Measurements from ENCODE around the gene TEX2. TPM values are rescaled to one million over a fixed set of nuclear protein-coding genes. Genes with fewer than 3 reads are reported as not detected.
A peak's percentile ranks its signal among the peaks of the same experiment; 100 is the strongest.

The TEX2 gene
- total RNA-seq, 3 donors from 2014 or later: 27.5 to 38.5 (median 30.2) TPM

- Histone ChIP-seq H3K4me1 (ENCODE audit: low read depth) (peaks cover 37% of the 10 kb centered on the region), H3K36me3 (ENCODE audit: low read depth) (no peaks in the 10 kb centered on the region), H3K9me3 (no peaks in the 10 kb centered on the region), H3K4me3 (no peak overlapping the region)
- intact Hi-C loops (cut with DNase I, micrococcal nuclease): no loop called here
- DNase-seq (no peak), ATAC-seq (no peak)
- TF ChIP-seq, protein P1, sequence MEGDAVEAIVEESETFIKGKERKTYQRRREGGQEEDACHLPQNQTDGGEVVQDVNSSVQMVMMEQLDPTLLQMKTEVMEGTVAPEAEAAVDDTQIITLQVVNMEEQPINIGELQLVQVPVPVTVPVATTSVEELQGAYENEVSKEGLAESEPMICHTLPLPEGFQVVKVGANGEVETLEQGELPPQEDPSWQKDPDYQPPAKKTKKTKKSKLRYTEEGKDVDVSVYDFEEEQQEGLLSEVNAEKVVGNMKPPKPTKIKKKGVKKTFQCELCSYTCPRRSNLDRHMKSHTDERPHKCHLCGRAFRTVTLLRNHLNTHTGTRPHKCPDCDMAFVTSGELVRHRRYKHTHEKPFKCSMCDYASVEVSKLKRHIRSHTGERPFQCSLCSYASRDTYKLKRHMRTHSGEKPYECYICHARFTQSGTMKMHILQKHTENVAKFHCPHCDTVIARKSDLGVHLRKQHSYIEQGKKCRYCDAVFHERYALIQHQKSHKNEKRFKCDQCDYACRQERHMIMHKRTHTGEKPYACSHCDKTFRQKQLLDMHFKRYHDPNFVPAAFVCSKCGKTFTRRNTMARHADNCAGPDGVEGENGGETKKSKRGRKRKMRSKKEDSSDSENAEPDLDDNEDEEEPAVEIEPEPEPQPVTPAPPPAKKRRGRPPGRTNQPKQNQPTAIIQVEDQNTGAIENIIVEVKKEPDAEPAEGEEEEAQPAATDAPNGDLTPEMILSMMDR (IDR thresholded peaks at IDR 0.05): no peak
These were observed 45.0 kb downstream of the TEX2 start for GRCh38 chr17:64218066-64218465.

- DNase-seq: peak in 1 of 3 donors; percentile 34
- TF ChIP-seq, protein P1 (IDR thresholded peaks at IDR 0.05): no peak
- intact Hi-C loops (cut with DNase I, micrococcal nuclease): no loop called here
These were observed 45.8 kb downstream of the TEX2 start for GRCh38 chr17:64217249-64217691.

GRCh38 chr17:64216338-64217248 lies 46.5 kb downstream of the TEX2 start:
- ATAC-seq (peak; percentile 84), DNase-seq (peak in 2 of 3 donors; percentile 47 to 75)
- no peaks in the 10 kb centered on the region for H3K9me3 ChIP-seq
- H3K4me3 ChIP-seq: no peak overlapping the region
- TF ChIP-seq, protein P1 (IDR thresholded peaks at IDR 0.05): no peak
- H3K4me1 ChIP-seq (ENCODE audit: low read depth): peaks cover 34% of the 10 kb centered on the region
- H3K36me3 ChIP-seq (ENCODE audit: low read depth): no peaks in the 10 kb centered on the region
- intact Hi-C loops (cut with DNase I, micrococcal nuclease): no loop called here

More at GRCh38 chr17:64217249-64217691, 45.8 kb downstream of the TEX2 start:
- Histone ChIP-seq H3K9me3 (no peaks in the 10 kb centered on the region), H3K4me1 (ENCODE audit: low read depth) (peaks cover 34% of the 10 kb centered on the region), H3K4me3 (no peak overlapping the region), H3K36me3 (ENCODE audit: low read depth) (no peaks in the 10 kb centered on the region)
- no peak for ATAC-seq

DNA sequence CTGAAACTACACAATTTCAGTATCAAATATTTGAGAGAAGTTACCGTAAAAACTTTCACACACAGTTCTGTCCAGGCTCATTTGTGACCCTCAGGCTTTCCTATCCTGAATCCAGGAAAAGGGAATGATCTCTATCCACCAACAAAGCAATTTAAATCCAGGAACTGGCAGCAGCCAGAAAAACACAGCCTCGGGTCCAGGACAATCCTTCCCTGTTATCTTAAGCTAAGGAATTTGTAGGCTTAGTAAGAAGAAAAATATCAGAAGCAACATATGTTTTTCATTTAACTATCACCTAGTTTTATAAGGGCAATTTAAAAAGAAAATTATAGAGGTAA lies 47.1 kb downstream of the TEX2 start:
- ATAC-seq (peak; percentile 10), DNase-seq (no peak)
- H3K36me3 ChIP-seq (ENCODE audit: low read depth): no peaks in the 10 kb centered on the region
- peaks cover 34% of the 10 kb centered on the region for H3K4me1 ChIP-seq (ENCODE audit: low read depth)
- TF ChIP-seq, protein P1 (IDR thresholded peaks at IDR 0.05): no peak
- intact Hi-C loops (cut with DNase I, micrococcal nuclease): no loop called here
- H3K4me3 ChIP-seq: no peak overlapping the region
- no peaks in the 10 kb centered on the region for H3K9me3 ChIP-seq

- ATAC-seq: peak; percentile 17
- intact Hi-C loops (cut with DNase I, micrococcal nuclease): no loop called here
- TF ChIP-seq, protein P1 (IDR thresholded peaks at IDR 0.05): no peak
- Histone ChIP-seq H3K4me1 (ENCODE audit: low read depth) (peaks cover 34% of the 10 kb centered on the region), H3K9me3 (no peaks in the 10 kb centered on the region), H3K36me3 (ENCODE audit: low read depth) (no peaks in the 10 kb centered on the region), H3K4me3 (no peak overlapping the region)
- DNase-seq: peak in 1 of 3 donors; percentile 37
These were observed 48.1 kb downstream of the TEX2 start for GRCh38 chr17:64214950-64215349.
